Choroid plexus epithelial cell (primary cell): ENCODE measurements around the gene MEP1A.
"Not testable (repeated sequence)": the region's sequence is repeated elsewhere in the genome, so short reads cannot be mapped to it uniquely, and the experiment has no call there.

ENCODE experiments used
- DNase-seq: peaks from one replicate; pipeline ENCODE4 v3.0.0-alpha.2; 2010; ENCODE audit warnings: low read depth
- H3K4me3 ChIP-seq: 2 replicates; pipeline ENCODE4 v1.5.1; 2011; ENCODE audit warnings: low read depth, mild to moderate bottlenecking, control low read depth, low read length, moderate library complexity
- CTCF ChIP-seq: conservative IDR thresholded peaks from 2 replicates; pipeline ENCODE4 v1.5.1; 2011; ENCODE audit warnings: low read depth, mild to moderate bottlenecking, control low read depth, inconsistent platforms, low read length, moderate library complexity

Gene MEP1A

GRCh38 chr6:46764961-46765360 lies 28.2 kb upstream of the MEP1A start:
- no peak for TF ChIP-seq CTCF
- H3K4me3 ChIP-seq = no peak overlapping the region
- no peak for DNase-seq

- H3K4me3 ChIP-seq = no peak overlapping the region
- DNase-seq = no peak
- TF ChIP-seq CTCF = no peak
Observed at GRCh38 chr6:46772016-46772415, 21.2 kb upstream of the MEP1A start.

GRCh38 chr6:46772762-46773161 lies 20.4 kb upstream of the MEP1A start:
- TF ChIP-seq CTCF = no peak
- no peak overlapping the region for H3K4me3 ChIP-seq
- peak; percentile 13 for DNase-seq

- DNase-seq = no peak
- no peak for TF ChIP-seq CTCF
- no peak overlapping the region for H3K4me3 ChIP-seq
Observed at GRCh38 chr6:46773201-46773855, 19.9 kb upstream of the MEP1A start.

GRCh38 chr6:46774736-46775135 lies 18.5 kb upstream of the MEP1A start:
- not testable (repeated sequence) for H3K4me3 ChIP-seq, DNase-seq

GRCh38 chr6:46776070-46776712 lies 17.0 kb upstream of the MEP1A start:
- no peak for DNase-seq
- no peak overlapping the region for H3K4me3 ChIP-seq
- no peak for TF ChIP-seq CTCF

GRCh38 chr6:46777476-46778346 lies 15.5 kb upstream of the MEP1A start:
- no peak overlapping the region for H3K4me3 ChIP-seq
- DNase-seq = no peak
- TF ChIP-seq CTCF = no peak
